HG02973 (cell line): ENCODE results near the gene CACNG6.
"Not testable (repeated sequence)": the region's sequence is repeated elsewhere in the genome, so short reads cannot be mapped to it uniquely, and the experiment has no call there.

Experiments
- ATAC-seq: cut with Tn5 transposase; IDR thresholded peaks from one replicate; pipeline ENCODE4 v1.9.1; 2021; ENCODE audit warnings: moderate library complexity; ENCODE audit not compliant: unreplicated experiment

The CACNG6 gene, protein sequence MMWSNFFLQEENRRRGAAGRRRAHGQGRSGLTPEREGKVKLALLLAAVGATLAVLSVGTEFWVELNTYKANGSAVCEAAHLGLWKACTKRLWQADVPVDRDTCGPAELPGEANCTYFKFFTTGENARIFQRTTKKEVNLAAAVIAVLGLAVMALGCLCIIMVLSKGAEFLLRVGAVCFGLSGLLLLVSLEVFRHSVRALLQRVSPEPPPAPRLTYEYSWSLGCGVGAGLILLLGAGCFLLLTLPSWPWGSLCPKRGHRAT

GRCh38 chr19:53991224-53992113 lies at the start of gene CACNG6:
Gene CACNG6 (plus strand): TSS chr19:53991637. CDS start chr19:53992878, 1,241 bp downstream.
- ATAC-seq, result no peak

DNA sequence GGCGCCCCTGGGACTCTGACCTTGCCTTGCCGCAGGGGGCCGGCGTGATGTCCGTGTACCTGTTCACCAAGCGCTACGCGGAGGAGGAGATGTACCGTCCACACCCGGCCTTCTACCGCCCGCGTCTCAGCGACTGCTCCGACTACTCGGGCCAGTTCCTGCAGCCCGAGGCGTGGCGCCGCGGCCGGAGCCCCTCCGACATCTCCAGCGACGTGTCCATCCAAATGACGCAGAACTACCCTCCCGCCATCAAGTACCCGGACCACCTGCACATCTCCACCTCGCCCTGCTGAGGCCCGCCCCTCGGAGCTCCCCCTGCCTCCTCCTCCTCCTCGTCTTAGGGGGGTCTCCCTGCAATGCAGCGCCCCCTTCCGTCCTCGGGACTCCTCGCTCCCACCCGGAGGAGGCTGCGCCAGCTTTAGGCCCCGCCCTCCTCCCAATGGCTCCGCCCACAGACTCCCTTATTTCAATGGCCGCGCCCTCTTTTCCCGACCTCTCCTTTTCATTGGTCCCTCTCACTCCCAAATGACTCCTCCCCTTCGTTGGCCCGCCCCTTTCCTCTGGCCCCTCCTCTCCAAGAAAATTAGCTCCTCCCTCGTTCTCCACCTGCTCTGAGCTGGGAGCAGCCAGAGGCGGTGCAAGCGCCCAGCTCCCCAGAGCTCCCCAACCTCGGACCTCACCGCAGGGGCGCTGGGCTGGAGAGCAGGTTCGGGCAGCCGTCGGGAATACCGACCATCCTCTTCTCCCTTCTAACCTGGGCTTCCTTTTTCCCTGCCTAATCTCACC lies 49.2 kb upstream of the CACNG6 start:
- no peak for ATAC-seq

- no peak for ATAC-seq
These were observed 47.0 kb upstream of the CACNG6 start for GRCh38 chr19:53944416-53944815.

DNA sequence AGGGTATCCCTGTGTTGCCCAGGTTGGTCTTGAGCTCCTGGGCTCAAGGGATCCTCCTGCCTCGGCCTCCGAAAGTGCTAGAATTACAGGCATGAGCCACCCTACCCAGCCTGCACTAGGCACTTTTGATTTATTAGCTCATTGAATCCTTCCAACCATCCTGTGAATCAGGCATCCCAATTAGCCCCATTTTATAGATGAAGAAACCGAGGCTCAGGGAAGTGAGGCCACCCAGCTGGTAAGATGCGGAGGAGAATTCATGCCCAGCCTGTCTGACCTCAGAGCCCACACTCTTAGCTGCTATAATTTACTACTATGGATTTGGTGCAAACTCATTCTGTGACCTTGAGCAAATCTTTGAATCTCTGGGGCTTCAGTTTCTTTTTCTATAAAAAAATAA lies 46.5 kb upstream of the CACNG6 start:
- no peak for ATAC-seq

DNA sequence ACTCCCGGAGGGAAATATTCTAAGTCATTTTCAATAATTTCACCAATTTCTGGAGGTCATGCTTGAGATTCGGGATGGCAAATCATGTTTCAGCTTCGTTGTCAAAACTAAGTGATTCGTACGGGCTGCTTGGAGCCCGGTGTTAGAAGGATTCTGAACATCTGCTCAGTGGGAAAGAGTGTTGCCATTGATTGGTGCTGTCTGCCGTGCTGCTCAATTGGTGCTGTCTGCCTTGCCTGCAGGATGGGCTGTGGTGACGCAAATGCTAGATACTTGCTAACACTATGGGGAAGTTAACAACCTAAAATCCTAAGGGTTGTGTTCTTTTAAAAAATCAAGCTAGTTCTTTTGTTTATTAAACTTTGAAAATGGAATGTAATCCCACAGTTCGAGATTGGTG lies 46.0 kb upstream of the CACNG6 start:
- no peak for ATAC-seq

GRCh38 chr19:53945998-53946397 lies 45.4 kb upstream of the CACNG6 start:
- no peak for ATAC-seq

GRCh38 chr19:53947624-53948023 lies 43.8 kb upstream of the CACNG6 start:
- no peak for ATAC-seq

- ATAC-seq, result not testable (repeated sequence)
These were observed 42.8 kb upstream of the CACNG6 start for GRCh38 chr19:53948611-53949010.

DNA sequence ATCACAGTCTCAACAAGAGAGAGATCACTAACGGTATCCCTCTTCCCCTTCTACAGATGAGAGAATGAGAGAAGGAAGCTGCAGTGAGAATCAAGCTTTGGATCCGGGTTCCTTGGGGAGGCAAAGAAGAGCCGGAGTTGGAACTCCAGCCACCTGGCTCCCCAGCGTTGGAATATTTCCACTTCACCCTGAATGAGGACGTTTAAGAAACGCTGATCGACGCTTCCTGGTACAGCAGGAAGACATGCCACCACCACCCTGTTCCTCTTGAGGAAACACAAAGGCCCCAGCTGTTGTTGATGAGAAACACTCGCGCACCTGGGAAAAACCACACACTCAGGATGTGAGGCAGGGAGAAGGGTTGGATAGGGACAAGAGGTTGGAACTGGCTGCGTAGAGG lies 40.0 kb upstream of the CACNG6 start:
- ATAC-seq, result no peak

DNA sequence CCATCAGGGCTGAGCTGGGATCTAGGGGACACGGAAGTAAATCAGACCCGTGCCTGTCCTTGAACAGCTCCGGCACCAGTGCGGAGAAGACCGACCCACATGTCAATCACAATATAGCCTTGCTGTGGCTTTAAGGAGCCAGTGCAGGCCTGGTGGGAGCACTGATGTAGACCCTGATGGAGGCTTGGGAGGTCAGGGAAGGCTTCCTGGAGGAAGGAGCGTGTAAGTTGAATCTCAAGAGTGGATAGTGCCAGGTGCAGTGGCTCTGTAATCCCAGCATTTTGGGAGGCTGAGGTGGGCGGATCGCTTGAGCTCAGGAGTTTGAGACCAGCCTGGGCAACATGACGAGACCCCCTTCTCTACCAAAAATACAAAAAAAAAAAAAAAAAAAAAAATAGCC lies 39.5 kb upstream of the CACNG6 start:
- no peak for ATAC-seq

GRCh38 chr19:53953383-53953782 lies 38.1 kb upstream of the CACNG6 start:
- no peak for ATAC-seq

GRCh38 chr19:53957448-53958167 lies 33.8 kb upstream of the CACNG6 start:
- no peak for ATAC-seq

DNA sequence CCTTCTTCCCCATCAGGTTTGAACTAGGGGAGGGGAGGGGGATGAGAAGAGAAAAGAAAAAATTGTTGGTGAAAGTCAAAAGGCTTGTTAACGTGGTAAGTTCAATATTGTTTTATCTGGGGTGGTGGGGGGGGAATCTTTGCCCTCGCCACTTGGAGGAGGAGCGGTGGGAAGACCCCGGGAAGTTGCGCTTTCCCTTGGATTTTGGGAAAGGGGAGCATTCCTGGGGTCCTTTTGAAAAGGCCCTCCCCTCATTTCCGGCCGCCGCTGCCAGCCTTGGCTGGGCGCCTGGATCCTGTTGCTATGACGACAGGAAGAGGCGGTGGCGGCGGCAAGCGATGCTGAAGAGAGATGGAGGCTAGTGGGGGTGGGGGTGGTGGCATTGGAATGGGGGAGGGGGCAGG lies 33.3 kb upstream of the CACNG6 start:
- no peak for ATAC-seq

DNA sequence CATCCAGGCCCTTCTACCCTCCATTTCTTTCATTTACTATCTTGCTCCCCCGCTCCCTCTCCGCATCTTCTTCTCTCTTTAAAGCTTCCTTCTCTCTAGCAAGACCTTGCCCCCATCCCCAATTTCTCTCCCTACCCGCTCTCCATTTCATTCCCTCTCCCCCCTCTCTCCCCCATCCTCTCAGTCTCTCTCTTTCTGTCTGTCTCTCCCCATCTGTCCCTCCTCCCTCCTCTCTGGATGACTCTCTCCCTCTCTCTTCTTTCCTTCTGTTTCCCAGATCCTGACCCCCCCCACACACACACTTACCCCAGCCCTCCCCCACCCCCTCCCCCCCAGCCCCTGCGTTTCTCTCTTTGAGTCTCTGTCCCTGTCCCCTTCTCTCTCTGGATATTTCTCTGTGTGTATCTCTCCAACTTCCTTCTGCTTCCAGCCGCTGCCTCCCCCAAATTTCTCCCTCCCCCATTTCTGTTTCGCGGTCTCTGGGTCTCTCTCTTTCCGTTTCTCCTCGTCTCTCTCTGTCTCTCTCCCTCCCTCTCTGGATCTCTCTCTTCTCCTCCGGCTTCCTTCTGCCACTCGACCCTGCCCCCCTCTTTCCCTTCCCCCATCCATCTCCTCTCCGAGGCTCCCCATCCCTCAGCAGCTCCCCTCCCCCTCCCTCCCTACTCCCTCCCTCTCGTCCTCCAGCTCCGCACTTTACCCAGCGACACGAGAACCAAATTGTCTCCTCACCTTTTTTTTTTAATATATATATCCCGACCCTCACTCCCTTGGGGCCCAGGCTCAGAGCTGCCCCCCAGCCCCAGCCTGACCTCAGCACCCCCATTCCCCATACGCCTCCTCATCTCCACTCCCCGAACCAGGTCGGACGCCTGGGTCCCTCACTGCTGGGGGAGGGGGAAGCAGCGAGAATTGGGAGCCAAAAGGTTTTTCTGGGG lies 32.3 kb upstream of the CACNG6 start:
- no peak for ATAC-seq

GRCh38 chr19:53960187-53960586 lies 31.2 kb upstream of the CACNG6 start:
- ATAC-seq, result no peak

GRCh38 chr19:53960886-53961285 lies 30.6 kb upstream of the CACNG6 start:
- no peak for ATAC-seq

DNA sequence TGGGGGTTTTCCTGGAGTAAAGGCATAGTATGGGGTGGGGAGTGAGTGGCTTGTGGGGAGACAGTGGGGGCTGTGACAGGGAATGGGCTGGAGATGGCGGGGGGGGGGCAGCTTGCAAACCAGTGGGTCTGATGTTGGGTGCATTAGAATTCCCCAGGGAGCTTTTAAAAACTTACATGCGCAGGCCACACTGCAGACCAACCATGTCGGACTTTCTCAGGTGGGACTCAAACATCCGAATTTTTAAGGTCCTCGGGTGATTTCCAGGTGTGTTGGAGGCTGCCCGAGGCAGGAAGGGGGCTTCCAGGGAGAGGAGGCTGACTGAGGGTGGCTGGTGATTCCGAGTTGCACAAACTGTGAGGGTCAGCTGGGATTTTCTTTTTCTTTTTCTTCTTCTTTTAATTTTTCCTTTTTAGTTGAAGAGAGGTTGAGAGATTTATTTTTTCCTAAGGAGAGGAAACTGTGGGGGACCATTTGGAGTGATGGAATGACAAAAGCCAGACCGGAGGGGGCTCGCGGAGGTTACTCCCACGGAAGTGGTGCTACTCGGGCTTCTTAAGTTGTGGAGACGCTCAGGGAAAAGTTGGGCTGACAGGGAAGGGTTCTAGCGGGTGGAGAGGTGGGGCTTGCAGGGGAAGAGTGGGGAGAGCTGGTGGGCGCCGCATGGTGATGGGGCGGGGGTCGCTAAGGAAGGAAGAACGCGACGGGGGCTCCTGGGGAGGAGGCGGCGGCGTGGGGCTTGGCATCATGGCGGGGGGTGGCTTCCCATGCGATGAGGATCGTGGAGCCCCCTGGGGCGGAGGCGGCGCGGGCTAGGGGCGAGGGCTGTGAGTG lies 29.7 kb upstream of the CACNG6 start:
- no peak for ATAC-seq

DNA sequence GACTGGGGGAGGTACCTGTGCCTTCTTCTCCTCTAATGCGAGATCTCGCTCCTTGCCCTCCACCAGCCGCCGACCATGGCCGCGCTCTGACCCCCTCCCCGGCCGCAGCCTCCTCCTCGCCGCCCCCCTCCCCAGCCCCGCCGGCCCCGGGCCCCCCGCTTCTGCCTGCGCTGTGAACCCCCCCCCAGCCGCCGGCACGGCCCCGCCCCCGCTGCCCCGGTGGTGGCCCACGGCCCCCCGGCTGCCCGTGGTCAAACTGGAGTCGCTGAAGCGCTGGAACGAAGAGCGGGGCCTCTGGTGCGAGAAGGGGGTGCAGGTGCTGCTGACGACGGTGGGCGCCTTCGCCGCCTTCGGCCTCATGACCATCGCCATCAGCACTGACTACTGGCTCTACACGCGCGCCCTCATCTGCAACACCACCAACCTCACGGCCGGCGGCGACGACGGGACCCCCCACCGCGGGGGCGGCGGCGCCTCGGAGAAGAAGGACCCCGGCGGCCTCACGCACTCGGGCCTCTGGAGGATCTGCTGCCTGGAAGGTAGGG lies 28.5 kb upstream of the CACNG6 start, which contains the start of gene CACNG8:
Gene CACNG8 (plus strand): TSS at position 51 of the 545 bp plus-strand sequence.
- no peak for ATAC-seq
